WI38 (cell line): ENCODE measurements around the gene SLC15A3.

ENCODE experiments used
- H3K4me3 ChIP-seq: 2 replicates; pipeline ENCODE4 v1.5.1; 2011; ENCODE audit warnings: low read depth, mild to moderate bottlenecking, control low read depth, low read length
- TF ChIP-seq, protein P1 (sequence below): IDR thresholded peaks from 2 replicates; pipeline ENCODE4 v1.5.1; 2012; ENCODE audit warnings: low read depth, mild to moderate bottlenecking, control low read depth, low read length

The SLC15A3 gene

DNA sequence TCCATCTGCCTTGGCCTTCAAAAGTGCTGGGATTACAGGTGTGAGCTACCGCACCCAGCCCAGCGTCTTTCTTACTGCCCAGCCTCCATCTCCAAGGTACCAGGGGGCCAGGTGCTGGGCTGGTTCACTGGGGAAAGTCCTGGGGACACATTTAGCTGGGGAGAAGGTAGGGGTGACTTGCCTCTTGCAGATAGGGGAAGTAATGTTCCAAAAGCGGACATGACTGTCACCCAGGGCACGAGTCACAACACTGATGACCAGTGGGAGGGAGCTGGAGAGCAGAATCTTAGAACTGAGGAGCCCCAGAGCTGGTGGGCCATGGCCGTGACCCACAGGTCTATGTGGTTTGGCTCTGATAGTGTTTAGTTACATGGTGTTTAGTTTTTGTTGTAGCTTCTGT lies 2.4 kb upstream of the SLC15A3 start:
- TF ChIP-seq, protein P1, sequence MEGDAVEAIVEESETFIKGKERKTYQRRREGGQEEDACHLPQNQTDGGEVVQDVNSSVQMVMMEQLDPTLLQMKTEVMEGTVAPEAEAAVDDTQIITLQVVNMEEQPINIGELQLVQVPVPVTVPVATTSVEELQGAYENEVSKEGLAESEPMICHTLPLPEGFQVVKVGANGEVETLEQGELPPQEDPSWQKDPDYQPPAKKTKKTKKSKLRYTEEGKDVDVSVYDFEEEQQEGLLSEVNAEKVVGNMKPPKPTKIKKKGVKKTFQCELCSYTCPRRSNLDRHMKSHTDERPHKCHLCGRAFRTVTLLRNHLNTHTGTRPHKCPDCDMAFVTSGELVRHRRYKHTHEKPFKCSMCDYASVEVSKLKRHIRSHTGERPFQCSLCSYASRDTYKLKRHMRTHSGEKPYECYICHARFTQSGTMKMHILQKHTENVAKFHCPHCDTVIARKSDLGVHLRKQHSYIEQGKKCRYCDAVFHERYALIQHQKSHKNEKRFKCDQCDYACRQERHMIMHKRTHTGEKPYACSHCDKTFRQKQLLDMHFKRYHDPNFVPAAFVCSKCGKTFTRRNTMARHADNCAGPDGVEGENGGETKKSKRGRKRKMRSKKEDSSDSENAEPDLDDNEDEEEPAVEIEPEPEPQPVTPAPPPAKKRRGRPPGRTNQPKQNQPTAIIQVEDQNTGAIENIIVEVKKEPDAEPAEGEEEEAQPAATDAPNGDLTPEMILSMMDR = no peak
- H3K4me3 ChIP-seq = no peak overlapping the region

DNA sequence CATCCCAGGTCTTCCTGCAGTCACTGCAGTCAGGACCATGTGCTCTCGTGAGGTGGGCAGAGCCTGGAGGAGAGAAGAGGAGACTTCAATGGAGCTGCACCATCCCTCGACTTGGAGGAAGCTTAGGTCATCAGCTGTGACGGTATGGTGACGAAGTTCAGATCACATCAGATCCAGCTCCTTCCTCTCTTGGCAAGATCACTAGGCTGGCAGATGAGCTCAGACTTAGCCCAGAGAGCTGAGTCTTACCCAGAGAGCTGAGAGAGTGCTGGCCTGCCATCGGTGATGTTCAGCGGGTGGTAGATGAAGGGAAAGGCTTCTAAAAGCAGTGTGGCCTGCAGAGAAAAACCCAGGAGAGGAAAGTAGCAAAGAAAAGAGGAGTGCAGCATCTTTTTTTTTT lies 1.8 kb upstream of the SLC15A3 start:
- TF ChIP-seq, protein P1 = no peak
- no peak overlapping the region for H3K4me3 ChIP-seq

DNA sequence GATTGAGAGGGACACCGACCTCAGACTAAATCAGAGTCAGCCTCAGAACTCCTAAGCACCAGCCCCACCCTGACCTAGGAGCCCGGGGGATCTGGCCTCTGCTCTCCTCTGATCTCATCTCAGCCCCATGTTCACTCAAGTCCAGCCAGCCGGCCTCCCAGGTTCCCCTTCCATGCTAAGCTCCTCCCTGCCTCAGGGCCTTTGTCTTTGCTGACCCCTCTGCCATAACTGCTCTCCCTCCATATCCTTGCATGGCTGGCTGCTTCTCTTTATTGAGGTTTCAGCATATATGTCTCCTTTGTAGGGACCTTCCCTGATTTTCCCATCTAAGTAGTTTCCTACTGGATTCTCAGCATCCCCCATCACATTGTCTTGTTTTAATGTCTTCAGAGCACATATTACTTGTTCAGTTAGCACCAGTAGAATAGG lies 780 bp upstream of the SLC15A3 start:
- TF ChIP-seq, protein P1 = no peak
- H3K4me3 ChIP-seq = peak overlapping the region; percentile 58; the same call in 1 of the 2 replicates

DNA sequence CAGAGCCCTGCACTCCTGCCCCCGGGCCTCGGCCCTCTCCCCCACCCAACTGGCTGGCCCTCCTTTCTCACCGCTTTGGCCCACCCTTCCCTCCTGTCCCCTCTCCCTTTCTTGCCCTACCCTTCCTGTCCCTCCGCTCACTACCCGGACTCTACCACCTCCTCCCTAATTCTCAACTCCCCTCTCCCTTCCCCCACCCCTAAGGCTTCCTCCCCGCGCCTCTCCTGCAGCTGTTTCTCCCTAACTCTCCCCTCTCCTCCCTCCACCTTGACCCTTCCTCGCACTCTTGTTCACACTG lies 421 bp downstream of the SLC15A3 start:
- H3K4me3 ChIP-seq = peak overlapping the region; percentile 58

DNA sequence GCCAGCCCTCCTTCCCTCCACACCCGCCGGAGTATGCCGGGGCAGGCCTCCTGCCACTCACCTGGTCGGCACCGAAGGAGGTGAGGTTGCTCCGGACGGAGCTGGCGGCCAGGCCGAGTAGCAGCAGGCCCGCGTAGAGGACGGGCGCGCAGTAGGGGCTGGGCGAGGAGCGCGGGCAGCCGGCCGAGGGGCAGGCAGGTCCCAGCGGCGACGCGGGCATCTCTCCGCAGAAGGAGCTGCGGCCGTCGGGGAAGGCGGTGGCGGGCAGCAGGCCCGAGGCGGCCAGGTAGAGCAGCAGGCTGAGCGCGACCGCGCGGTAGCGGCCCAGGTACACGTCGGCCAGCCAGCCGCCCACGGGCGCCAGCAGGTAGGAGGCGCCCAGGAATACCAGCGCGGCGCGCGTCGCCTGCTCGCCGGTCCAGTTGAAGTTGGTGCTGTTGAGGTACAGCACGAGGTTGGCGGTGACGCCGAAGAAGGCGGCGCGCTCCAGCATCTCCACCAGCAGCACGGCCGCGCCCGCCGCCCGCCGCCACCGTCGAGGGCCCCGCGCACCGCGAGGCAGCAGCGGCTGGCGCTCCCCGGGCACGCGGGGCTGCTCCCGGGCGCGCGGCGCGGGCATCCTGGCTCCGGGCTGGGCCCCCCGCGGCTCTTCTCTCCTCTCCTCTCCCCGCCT lies 907 bp downstream of the SLC15A3 start:
- peak overlapping the region; percentile 58 for H3K4me3 ChIP-seq
- TF ChIP-seq, protein P1 = no peak

More for the DNA sequence above, 421 bp downstream of the SLC15A3 start:
- TF ChIP-seq, protein P1 = no peak

DNA sequence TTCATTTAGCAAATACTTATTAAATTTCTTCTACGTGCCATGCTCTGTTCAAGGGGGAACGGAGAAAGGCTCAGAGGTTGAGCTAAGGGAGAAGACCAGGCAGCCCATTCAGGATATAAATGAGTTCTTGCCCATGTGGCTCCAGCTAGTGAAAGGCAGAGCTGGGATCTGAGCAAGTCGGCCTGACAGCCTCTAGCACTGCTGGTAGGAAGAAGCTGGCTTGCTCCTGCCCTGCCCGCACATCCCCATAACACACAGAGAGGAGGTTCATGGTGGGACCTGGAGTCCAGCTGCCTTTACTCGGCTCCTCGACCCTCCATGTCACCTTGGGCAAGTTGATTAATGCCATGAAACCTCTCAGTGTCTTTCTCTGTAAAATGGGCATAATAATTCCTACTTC lies 2.0 kb downstream of the SLC15A3 start:
- TF ChIP-seq, protein P1 = no peak
- H3K4me3 ChIP-seq = peak overlapping the region; percentile 17; the same call in 1 of the 2 replicates

DNA sequence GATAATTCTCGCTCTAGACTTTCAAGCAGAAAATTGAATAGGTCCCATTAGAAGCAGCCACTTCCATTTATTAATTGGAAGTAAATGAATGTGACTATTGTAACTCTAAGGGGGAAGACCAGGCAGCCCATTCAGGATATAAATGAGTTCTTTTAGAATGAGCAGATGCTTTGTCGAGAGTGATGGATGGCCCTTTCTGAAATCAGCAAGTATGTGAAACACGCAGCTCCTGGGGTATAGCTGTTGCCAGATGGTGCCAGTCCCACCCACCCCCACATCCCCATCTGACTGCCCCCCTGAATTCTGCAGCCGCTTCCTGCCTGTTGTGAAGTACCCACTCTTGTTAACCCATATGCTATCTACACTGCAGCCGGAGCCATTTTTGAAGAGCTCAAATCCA lies 3.7 kb downstream of the SLC15A3 start:
- H3K4me3 ChIP-seq = no peak overlapping the region
- TF ChIP-seq, protein P1 = no peak
